Fibroblast of villous mesenchyme (primary cell): ENCODE data around the gene CMIP. TPM values are rescaled to one million over a fixed set of nuclear protein-coding genes. Genes with fewer than 3 reads are reported as not detected.

ENCODE experiments used
- DNase-seq: peaks from one replicate; pipeline ENCODE4 v3.0.0-alpha.2; 2010; ENCODE audit warnings: low read depth
- H3K4me3 ChIP-seq: 2 replicates; pipeline ENCODE4 v1.5.1; 2011; ENCODE audit warnings: low read depth, mild to moderate bottlenecking, low read length
- total RNA-seq: library from RNA; depleted of rRNA; stranded (reverse); fragments of >200 nt; gene quantifications from 2 replicates; pipeline ENCODE4 v1.2.3, GENCODE V29; 2012
- TF ChIP-seq, protein P1 (sequence below): IDR thresholded peaks from 2 replicates; pipeline ENCODE4 v1.5.1; 2012; ENCODE audit warnings: low read depth, mild to moderate bottlenecking, low read length; ENCODE audit not compliant: insufficient read depth

Gene CMIP
- total RNA-seq, 1 donor: 7.8 TPM

- DNase-seq: no peak
- H3K4me3 ChIP-seq: no peak overlapping the region
- TF ChIP-seq, protein P1, sequence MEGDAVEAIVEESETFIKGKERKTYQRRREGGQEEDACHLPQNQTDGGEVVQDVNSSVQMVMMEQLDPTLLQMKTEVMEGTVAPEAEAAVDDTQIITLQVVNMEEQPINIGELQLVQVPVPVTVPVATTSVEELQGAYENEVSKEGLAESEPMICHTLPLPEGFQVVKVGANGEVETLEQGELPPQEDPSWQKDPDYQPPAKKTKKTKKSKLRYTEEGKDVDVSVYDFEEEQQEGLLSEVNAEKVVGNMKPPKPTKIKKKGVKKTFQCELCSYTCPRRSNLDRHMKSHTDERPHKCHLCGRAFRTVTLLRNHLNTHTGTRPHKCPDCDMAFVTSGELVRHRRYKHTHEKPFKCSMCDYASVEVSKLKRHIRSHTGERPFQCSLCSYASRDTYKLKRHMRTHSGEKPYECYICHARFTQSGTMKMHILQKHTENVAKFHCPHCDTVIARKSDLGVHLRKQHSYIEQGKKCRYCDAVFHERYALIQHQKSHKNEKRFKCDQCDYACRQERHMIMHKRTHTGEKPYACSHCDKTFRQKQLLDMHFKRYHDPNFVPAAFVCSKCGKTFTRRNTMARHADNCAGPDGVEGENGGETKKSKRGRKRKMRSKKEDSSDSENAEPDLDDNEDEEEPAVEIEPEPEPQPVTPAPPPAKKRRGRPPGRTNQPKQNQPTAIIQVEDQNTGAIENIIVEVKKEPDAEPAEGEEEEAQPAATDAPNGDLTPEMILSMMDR: no peak
These were observed 205.1 kb downstream of the CMIP start for GRCh38 chr16:81649561-81650184.

GRCh38 chr16:81650281-81650680 is 205.7 kb downstream of the CMIP start:
- TF ChIP-seq, protein P1: no peak
- no peak for DNase-seq

GRCh38 chr16:81650982-81651562 is 206.5 kb downstream of the CMIP start:
- H3K4me3 ChIP-seq: no peak overlapping the region
- DNase-seq: peak; percentile 60
- TF ChIP-seq, protein P1: no peak

More at GRCh38 chr16:81650281-81650680, 205.7 kb downstream of the CMIP start:
- H3K4me3 ChIP-seq: no peak overlapping the region

GRCh38 chr16:81651758-81652718 is 207.4 kb downstream of the CMIP start:
- no peak for DNase-seq
- TF ChIP-seq, protein P1: no peak
- no peak overlapping the region for H3K4me3 ChIP-seq

- TF ChIP-seq, protein P1: no peak
- no peak for DNase-seq
- no peak overlapping the region for H3K4me3 ChIP-seq
These were observed 208.3 kb downstream of the CMIP start for GRCh38 chr16:81652798-81653505.

GRCh38 chr16:81654346-81654745 is 209.7 kb downstream of the CMIP start:
- TF ChIP-seq, protein P1: no peak
- no peak for DNase-seq
- H3K4me3 ChIP-seq: no peak overlapping the region
